ENCODE results near the gene ZNF232.
"Not testable (repeated sequence)": the region's sequence is repeated elsewhere in the genome, so short reads cannot be mapped to it uniquely, and the experiment has no call there.

DNA sequence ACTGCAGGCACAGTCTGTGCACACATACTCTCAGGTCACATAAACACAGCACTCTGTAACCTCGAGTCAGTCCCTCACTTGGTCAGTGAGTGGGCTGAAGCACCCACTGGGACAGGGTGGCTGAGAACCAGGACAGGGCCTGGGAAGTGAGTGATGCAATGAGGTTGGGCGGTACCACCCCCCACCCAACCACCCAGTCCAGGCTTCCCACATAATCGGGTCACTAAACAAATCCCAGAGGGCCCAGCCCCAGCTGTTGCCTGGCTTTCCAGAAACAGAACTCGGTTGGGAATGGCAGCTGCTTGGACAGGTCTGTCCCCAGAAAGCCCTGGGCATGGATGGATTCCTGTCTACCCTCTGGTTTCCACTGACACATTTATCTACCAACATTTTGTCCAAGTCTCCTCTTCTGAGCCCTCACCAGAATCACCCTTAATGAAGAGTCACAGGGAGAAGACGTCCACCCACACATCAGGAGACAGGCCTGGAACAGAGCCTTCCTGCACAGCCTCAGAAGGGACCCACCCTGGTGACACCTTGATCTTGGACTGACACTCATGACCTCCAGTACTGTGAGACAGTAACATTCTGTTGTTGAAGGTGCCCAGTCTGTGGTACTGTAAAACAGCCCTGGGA lies 12.6 kb upstream of the ZNF232 start:
- TF ChIP-seq, protein P1, sequence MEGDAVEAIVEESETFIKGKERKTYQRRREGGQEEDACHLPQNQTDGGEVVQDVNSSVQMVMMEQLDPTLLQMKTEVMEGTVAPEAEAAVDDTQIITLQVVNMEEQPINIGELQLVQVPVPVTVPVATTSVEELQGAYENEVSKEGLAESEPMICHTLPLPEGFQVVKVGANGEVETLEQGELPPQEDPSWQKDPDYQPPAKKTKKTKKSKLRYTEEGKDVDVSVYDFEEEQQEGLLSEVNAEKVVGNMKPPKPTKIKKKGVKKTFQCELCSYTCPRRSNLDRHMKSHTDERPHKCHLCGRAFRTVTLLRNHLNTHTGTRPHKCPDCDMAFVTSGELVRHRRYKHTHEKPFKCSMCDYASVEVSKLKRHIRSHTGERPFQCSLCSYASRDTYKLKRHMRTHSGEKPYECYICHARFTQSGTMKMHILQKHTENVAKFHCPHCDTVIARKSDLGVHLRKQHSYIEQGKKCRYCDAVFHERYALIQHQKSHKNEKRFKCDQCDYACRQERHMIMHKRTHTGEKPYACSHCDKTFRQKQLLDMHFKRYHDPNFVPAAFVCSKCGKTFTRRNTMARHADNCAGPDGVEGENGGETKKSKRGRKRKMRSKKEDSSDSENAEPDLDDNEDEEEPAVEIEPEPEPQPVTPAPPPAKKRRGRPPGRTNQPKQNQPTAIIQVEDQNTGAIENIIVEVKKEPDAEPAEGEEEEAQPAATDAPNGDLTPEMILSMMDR (IDR thresholded peaks at IDR 0.05) = not testable (repeated sequence)
- TF ChIP-seq POLR2A (IDR thresholded peaks at IDR 0.05) = not testable (repeated sequence)

Data from breast epithelium (tissue), 3 donors.